ENCODE results near the gene SH3BP5L. TPM values are rescaled to one million over a fixed set of nuclear protein-coding genes. Genes with fewer than 3 reads are reported as not detected.
A peak's percentile ranks its signal among the peaks of the same experiment; 100 is the strongest.

Gene SH3BP5L
- total and polyA plus RNA-seq, 2 experiments from 2014 or later, result 6.5 to 17.2 TPM

DNA sequence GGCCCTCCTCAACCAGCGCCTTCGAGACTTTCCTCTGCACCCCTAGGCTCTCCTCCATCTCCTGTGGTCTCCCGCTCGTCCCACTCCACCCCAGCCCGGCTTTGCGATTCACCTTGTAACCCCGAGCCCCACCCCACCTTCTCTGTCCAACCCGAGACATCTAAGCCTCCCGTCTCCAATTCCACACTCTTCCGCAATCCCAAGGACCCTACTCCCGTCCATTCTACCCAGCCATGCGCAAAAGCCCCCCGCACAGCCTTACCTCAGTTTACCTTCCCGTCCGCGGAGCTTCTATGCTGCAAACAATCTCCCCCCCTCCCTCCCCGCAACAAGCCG, 174 bp downstream of the SH3BP5L start:
- Histone ChIP-seq H2AFZ (peak overlapping the region; percentile 67), H3K79me2 (peaks cover 48% of the 10 kb centered on the region), H3K4me1 (ENCODE audit: insufficient read depth) (peaks cover 20% of the 10 kb centered on the region), H3K27ac (peak overlapping the region; percentile 94), H3K4me2 (peak overlapping the region; percentile 95), H4K20me1 (ENCODE audit: insufficient read depth, poor library complexity, severe bottlenecking) (peaks cover 7% of the 10 kb centered on the region), H3K9me3 (ENCODE audit: low read depth) (no peaks in the 10 kb centered on the region), H3K27me3 (no peaks in the 10 kb centered on the region), H3K36me3 (replicated peaks; ENCODE audit: insufficient read depth, low read depth) (no peaks in the 10 kb centered on the region), H3K4me3 (peak overlapping the region; percentile 55), H3K9me2 (replicated peaks; ENCODE audit: insufficient read depth) (no peaks in the 10 kb centered on the region)
- no peak for DNase-seq (ENCODE audit: low spot score)
- TF ChIP-seq EZH2phosphoT487 (IDR thresholded peaks at IDR 0.05; ENCODE audit: low read depth, severe bottlenecking, unreplicated experiment), result no peak
- TF ChIP-seq, protein P1, sequence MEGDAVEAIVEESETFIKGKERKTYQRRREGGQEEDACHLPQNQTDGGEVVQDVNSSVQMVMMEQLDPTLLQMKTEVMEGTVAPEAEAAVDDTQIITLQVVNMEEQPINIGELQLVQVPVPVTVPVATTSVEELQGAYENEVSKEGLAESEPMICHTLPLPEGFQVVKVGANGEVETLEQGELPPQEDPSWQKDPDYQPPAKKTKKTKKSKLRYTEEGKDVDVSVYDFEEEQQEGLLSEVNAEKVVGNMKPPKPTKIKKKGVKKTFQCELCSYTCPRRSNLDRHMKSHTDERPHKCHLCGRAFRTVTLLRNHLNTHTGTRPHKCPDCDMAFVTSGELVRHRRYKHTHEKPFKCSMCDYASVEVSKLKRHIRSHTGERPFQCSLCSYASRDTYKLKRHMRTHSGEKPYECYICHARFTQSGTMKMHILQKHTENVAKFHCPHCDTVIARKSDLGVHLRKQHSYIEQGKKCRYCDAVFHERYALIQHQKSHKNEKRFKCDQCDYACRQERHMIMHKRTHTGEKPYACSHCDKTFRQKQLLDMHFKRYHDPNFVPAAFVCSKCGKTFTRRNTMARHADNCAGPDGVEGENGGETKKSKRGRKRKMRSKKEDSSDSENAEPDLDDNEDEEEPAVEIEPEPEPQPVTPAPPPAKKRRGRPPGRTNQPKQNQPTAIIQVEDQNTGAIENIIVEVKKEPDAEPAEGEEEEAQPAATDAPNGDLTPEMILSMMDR (IDR thresholded peaks at IDR 0.05; ENCODE audit: poor library complexity), result no peak
- TF ChIP-seq EZH2 (IDR thresholded peaks at IDR 0.05; ENCODE audit: borderline replicate concordance), result no peak
- 0% methylated on average over 14 of the region's 18 CpGs for WGBS (ENCODE audit: low lambda C conversion rate, missing lambda C conversion rate)

DNA sequence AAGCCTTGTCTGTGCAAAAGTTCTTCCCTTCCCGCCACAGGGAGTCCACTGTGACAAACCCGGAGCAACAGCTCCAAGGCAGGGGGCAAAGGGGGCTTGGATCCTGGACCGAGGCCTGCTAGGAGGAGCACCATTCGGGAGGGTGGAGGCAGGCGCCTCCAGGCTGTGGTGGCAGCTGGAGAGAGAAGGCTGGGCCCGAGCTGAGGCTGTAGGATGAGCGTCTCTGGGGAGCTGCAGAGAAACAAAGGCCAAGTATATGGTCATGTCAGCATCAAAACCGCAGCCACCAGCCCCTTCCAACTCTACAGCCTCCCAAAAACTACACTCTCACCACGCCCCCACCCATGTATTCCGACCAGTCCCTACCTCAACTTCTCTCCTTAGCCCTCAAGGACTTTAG, 579 bp downstream of the SH3BP5L start:
- H2AFZ ChIP-seq, result peak overlapping the region; percentile 67
- H3K4me3 ChIP-seq, result peak overlapping the region; percentile 55
- no peaks in the 10 kb centered on the region for H3K27me3 ChIP-seq
- H3K27ac ChIP-seq, result peak overlapping the region; percentile 94
- peaks cover 7% of the 10 kb centered on the region for H4K20me1 ChIP-seq (ENCODE audit: insufficient read depth, poor library complexity, severe bottlenecking)
- no peaks in the 10 kb centered on the region for H3K9me3 ChIP-seq (ENCODE audit: low read depth)
- TF ChIP-seq EZH2 (IDR thresholded peaks at IDR 0.05; ENCODE audit: borderline replicate concordance) (no peak), EZH2phosphoT487 (IDR thresholded peaks at IDR 0.05; ENCODE audit: low read depth, severe bottlenecking, unreplicated experiment) (no peak)
- TF ChIP-seq, protein P1 (IDR thresholded peaks at IDR 0.05; ENCODE audit: poor library complexity), result no peak
- no peak for DNase-seq (ENCODE audit: low spot score)
- 51% methylated on average over 10 of the region's 10 CpGs for WGBS (ENCODE audit: low lambda C conversion rate, missing lambda C conversion rate)
- H3K4me2 ChIP-seq, result peak overlapping the region; percentile 95
- H3K79me2 ChIP-seq, result peaks cover 53% of the 10 kb centered on the region
- no peaks in the 10 kb centered on the region for H3K36me3 ChIP-seq (replicated peaks; ENCODE audit: insufficient read depth, low read depth)
- H3K4me1 ChIP-seq (ENCODE audit: insufficient read depth), result peaks cover 20% of the 10 kb centered on the region
- H3K9me2 ChIP-seq (replicated peaks; ENCODE audit: insufficient read depth), result no peaks in the 10 kb centered on the region

DNA sequence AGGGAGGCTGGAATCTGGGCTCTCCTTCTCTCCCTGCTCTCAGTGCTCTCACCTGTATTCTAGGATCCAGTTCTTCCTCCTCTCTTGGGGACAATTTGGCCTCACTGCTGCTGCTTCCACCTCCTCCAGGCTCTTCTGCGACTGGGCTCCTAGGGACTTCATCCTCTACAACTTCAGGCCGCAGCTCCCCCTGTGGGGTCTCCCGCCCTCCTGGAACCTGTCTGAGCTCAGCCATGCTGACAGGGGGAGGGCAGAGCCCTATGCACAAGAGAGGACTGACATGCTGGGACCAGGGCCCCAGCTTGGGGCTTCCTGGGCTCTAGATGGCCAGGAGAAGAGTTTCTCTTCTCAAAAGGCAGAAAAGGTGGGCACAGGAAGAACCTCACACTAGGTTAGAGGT, 1.0 kb downstream of the SH3BP5L start:
- Histone ChIP-seq H4K20me1 (ENCODE audit: insufficient read depth, poor library complexity, severe bottlenecking) (peaks cover 7% of the 10 kb centered on the region), H3K4me1 (ENCODE audit: insufficient read depth) (peaks cover 20% of the 10 kb centered on the region), H3K27ac (no peak overlapping the region), H3K4me2 (peak overlapping the region; percentile 95), H3K79me2 (peaks cover 57% of the 10 kb centered on the region), H3K4me3 (peak overlapping the region; percentile 55), H3K27me3 (no peaks in the 10 kb centered on the region), H3K9me3 (ENCODE audit: low read depth) (no peaks in the 10 kb centered on the region), H3K9me2 (replicated peaks; ENCODE audit: insufficient read depth) (no peaks in the 10 kb centered on the region), H2AFZ (no peak overlapping the region), H3K36me3 (replicated peaks; ENCODE audit: insufficient read depth, low read depth) (no peaks in the 10 kb centered on the region)
- DNase-seq (ENCODE audit: low spot score), result no peak
- no peak for TF ChIP-seq EZH2phosphoT487 (IDR thresholded peaks at IDR 0.05; ENCODE audit: low read depth, severe bottlenecking, unreplicated experiment)
- TF ChIP-seq EZH2 (IDR thresholded peaks at IDR 0.05; ENCODE audit: borderline replicate concordance), result no peak
- TF ChIP-seq, protein P1 (IDR thresholded peaks at IDR 0.05; ENCODE audit: poor library complexity), result no peak
- WGBS (ENCODE audit: low lambda C conversion rate, missing lambda C conversion rate), result 92% methylated on average over 3 of the region's 3 CpGs

DNA sequence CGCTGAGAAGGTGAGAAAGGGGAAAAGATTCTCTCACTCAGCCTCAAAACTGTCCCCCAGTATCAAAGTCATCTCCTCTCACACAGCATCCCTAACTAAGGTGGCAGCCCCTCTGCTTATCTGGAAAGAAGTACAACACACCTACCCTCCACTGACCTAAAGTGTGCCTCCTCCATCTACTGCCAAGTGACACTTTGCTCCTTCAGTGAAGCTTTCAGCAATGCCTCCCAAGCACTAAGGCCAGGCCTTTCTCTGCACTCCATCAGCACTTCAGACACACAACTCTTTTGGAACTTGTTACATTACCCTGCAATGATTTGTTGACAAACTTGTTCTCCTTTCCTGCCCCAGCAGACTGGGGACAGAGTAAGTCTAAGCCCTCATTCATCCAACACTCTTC, 1.4 kb downstream of the SH3BP5L start:
- TF ChIP-seq EZH2 (IDR thresholded peaks at IDR 0.05; ENCODE audit: borderline replicate concordance) (no peak), EZH2phosphoT487 (IDR thresholded peaks at IDR 0.05; ENCODE audit: low read depth, severe bottlenecking, unreplicated experiment) (no peak)
- TF ChIP-seq, protein P1 (IDR thresholded peaks at IDR 0.05; ENCODE audit: poor library complexity), result no peak
- Histone ChIP-seq H3K27ac (no peak overlapping the region), H3K9me2 (replicated peaks; ENCODE audit: insufficient read depth) (no peaks in the 10 kb centered on the region), H3K27me3 (no peaks in the 10 kb centered on the region), H3K79me2 (peaks cover 59% of the 10 kb centered on the region), H3K4me3 (no peak overlapping the region), H2AFZ (no peak overlapping the region), H4K20me1 (ENCODE audit: insufficient read depth, poor library complexity, severe bottlenecking) (peaks cover 10% of the 10 kb centered on the region), H3K36me3 (replicated peaks; ENCODE audit: insufficient read depth, low read depth) (no peaks in the 10 kb centered on the region), H3K4me2 (peak overlapping the region; percentile 95), H3K9me3 (ENCODE audit: low read depth) (no peaks in the 10 kb centered on the region), H3K4me1 (ENCODE audit: insufficient read depth) (peaks cover 20% of the 10 kb centered on the region)
- no peak for DNase-seq (ENCODE audit: low spot score)
- 95% methylated on average over 1 of the region's 1 CpG for WGBS (ENCODE audit: low lambda C conversion rate, missing lambda C conversion rate)
